HCT116 (cell line): Measurements from ENCODE around the gene FOS. TPM values are rescaled to one million over a fixed set of nuclear protein-coding genes. Genes with fewer than 3 reads are reported as not detected.

Experiments used
- ATAC-seq: fragments of 200-7000 bp; cut with Tn5 transposase; 2 replicates; pipeline ENCODE4 v1.9.1; 2020; ENCODE audit warnings: mild to moderate bottlenecking, moderate library complexity
- BruUV-seq: library from RNA; stranded (reverse); fragments of 400-500 nt; replicated peaks from 2 replicates; lab custom pipeline; 2021; lab: Mats Ljungman, UMichigan
- CTCF ChIA-PET: fragments of 300-600 bp; sonication (Branson Sonifier 250); formaldehyde crosslinking; loops from one replicate; lab custom pipeline; 2021; ENCODE audit warnings: antibody characterized with exemption; lab: Charles Lee
- POLR2A ChIA-PET: fragments of 300-600, 350-600 bp; sonication (Branson Sonifier 250); formaldehyde crosslinking; loops from one replicate; lab custom pipeline; 2021; ENCODE audit warnings: antibody characterized with exemption; lab: Charles Lee
- RAD21 ChIA-PET, 2 experiments: fragments of 300-600 bp; sonication (Branson Sonifier 250); formaldehyde crosslinking; loops; one replicate each; lab custom pipeline; 2023; ENCODE audit warnings: low total read pairs in 2 of 2; ENCODE audit not compliant: uncharacterized antibody in 2 of 2, unreplicated experiment in 2 of 2, low non-redundant PET in 1 of 2; lab: Charles Lee
- DNase-seq: peaks from one replicate; pipeline ENCODE4 v3.0.0-alpha.2; 2010; ENCODE audit warnings: low read depth, low spot score
- H2AFZ ChIP-seq: fragments of 200-600 bp; shearing (Covaris generic), sonication (generic); 2 replicates; pipeline ENCODE4 v1.6.1; 2017; ENCODE audit warnings: low read depth, mixed run types, mixed read lengths, antibody characterized with exemption, low read length; ENCODE audit not compliant: poor library complexity, severe bottlenecking
- H3K27ac ChIP-seq: 2 replicates; pipeline ENCODE4 v1.5.1; 2012; ENCODE audit warnings: low read depth, low read length
- H3K27me3 ChIP-seq: fragments of 200-600 bp; sonication (generic); 2 replicates; pipeline ENCODE4 v1.6.1; 2016; ENCODE audit warnings: mixed run types, low read length, mixed read lengths; ENCODE audit not compliant: insufficient read depth
- H3K36me3 ChIP-seq, 2 experiments: fragments of 200-500 bp in 1 of 2; fragments of 200-600 bp in 1 of 2; sonication (Bioruptor generic) in 1 of 2; sonication (generic) in 1 of 2; 2 replicates each; pipeline versions ENCODE4 v1.5.1 to v1.6.1; 2014 to 2016; ENCODE audit warnings: low read length in 2 of 2, inconsistent platforms in 1 of 2, mixed read lengths in 1 of 2, mixed run types in 1 of 2; ENCODE audit not compliant: insufficient read depth in 2 of 2, control insufficient read depth in 1 of 2
- H3K4me1 ChIP-seq, 2 experiments: fragments of 200-600 bp in 1 of 2; sonication (generic) in 1 of 2; 2 replicates each; pipeline versions ENCODE4 v1.5.1 to v1.6.1; 2012 to 2017; ENCODE audit warnings: low read length in 2 of 2, inconsistent platforms in 1 of 2, mild to moderate bottlenecking in 1 of 2, mixed read lengths in 1 of 2, mixed run types in 1 of 2, moderate library complexity in 1 of 2; ENCODE audit not compliant: insufficient read depth in 2 of 2, control insufficient read depth in 1 of 2
- H3K4me2 ChIP-seq: fragments of 200-600 bp; sonication (generic); 2 replicates; pipeline ENCODE4 v1.6.1; 2017; ENCODE audit warnings: mixed run types, low read length, mixed read lengths
- H3K4me3 ChIP-seq, 2 experiments: fragments of 200-600 bp in 1 of 2; sonication (generic) in 1 of 2; replicated peaks in 1 of 2; 2 replicates each; pipeline ENCODE4 v1.5.1; 2011 to 2016; ENCODE audit warnings: low read length in 2 of 2, control low read depth in 1 of 2, low read depth in 1 of 2, mild to moderate bottlenecking in 1 of 2, mixed read lengths in 1 of 2, mixed run types in 1 of 2
- H3K79me2 ChIP-seq: fragments of 200-600 bp; sonication (generic); 2 replicates; pipeline ENCODE4 v1.6.1; 2017; ENCODE audit warnings: mild to moderate bottlenecking, mixed run types, low read length, moderate library complexity, mixed read lengths; ENCODE audit not compliant: insufficient read depth
- H3K9ac ChIP-seq: fragments of 200-600 bp; sonication (generic); 2 replicates; pipeline ENCODE4 v1.6.1; 2016; ENCODE audit warnings: low read length, mixed read lengths
- H3K9me2 ChIP-seq: fragments of 200-600 bp; sonication (generic), shearing (Covaris generic); 2 replicates; pipeline ENCODE4 v1.6.1; 2017; ENCODE audit warnings: mixed run types, mild to moderate bottlenecking, moderate library complexity; ENCODE audit not compliant: insufficient read depth
- H3K9me3 ChIP-seq, 2 experiments: fragments of 200-500 bp in 1 of 2; fragments of 200-600 bp in 1 of 2; sonication (Bioruptor generic) in 1 of 2; sonication (generic) in 1 of 2; 2 replicates each; pipeline ENCODE4 v1.6.1; 2014 to 2017; ENCODE audit warnings: low read length in 2 of 2, mixed read lengths in 2 of 2, inconsistent platforms in 1 of 2, low read depth in 1 of 2, mild to moderate bottlenecking in 1 of 2, mixed run types in 1 of 2, moderate library complexity in 1 of 2; ENCODE audit not compliant: control insufficient read depth in 1 of 2, insufficient read depth in 1 of 2
- H4K20me1 ChIP-seq: fragments of 200-600 bp; sonication (generic), shearing (Covaris generic); 2 replicates; pipeline ENCODE4 v1.6.1; 2017; ENCODE audit warnings: mixed run types, mild to moderate bottlenecking, moderate library complexity; ENCODE audit not compliant: insufficient read depth
- ATF3 ChIP-seq: IDR thresholded peaks from 2 replicates; pipeline ENCODE4 v1.6.1; 2012
- CBX3 ChIP-seq: IDR thresholded peaks from 2 replicates; pipeline ENCODE4 v1.6.1; 2012; ENCODE audit warnings: low read depth
- CEBPB ChIP-seq: IDR thresholded peaks from 2 replicates; pipeline ENCODE4 v1.6.1; 2012; ENCODE audit warnings: low read depth
- ELF1 ChIP-seq: IDR thresholded peaks from 2 replicates; pipeline ENCODE4 v1.6.1; 2012; ENCODE audit warnings: low read depth, borderline replicate concordance
- MAX ChIP-seq: IDR thresholded peaks from 2 replicates; pipeline ENCODE4 v1.6.1; 2012
- POLR2AphosphoS5 ChIP-seq: IDR thresholded peaks from 2 replicates; pipeline ENCODE4 v1.6.1; 2011; ENCODE audit warnings: mild to moderate bottlenecking, low read depth, low read length, moderate library complexity
- SP1 ChIP-seq: IDR thresholded peaks from 2 replicates; pipeline ENCODE4 v1.6.1; 2012; ENCODE audit warnings: low read depth
- YY1 ChIP-seq: IDR thresholded peaks from 2 replicates; pipeline ENCODE4 v1.6.1; 2011; ENCODE audit warnings: low read length, low read depth, moderate library complexity, mild to moderate bottlenecking; ENCODE audit not compliant: insufficient replicate concordance; ENCODE audit errors: extremely low read depth
- ZFX ChIP-seq: fragments of 450-650 bp; IDR thresholded peaks from 2 replicates; pipeline ENCODE4 v1.6.1; 2017
- intact Hi-C: fragments of 100-400 bp; cut with micrococcal nuclease; formaldehyde crosslinking; loops from 2 replicates; pipeline ENCODE4 v1.10.0; 2022
- total RNA-seq: library from RNA; stranded (reverse); gene quantifications from one replicate; pipeline ENCODE4 v1.2.1, GENCODE V29; 2021; ENCODE audit not compliant: unreplicated experiment

Gene FOS
- total RNA-seq, 1 experiment from 2014 or later = 50.4 TPM

- intact Hi-C loops = loop anchor here (2.0 kb wide), 2 partner anchors 37 to 81 kb away; partner anchors contain the start of gene TMED10
- no peak for TF ChIP-seq CEBPB
- no peak for TF ChIP-seq CBX3
- no peak for TF ChIP-seq ZFX
- no peak for TF ChIP-seq ATF3
- TF ChIP-seq ELF1 = no peak
- no peaks in the 10 kb centered on the region for H3K36me3 ChIP-seq
- BruUV-seq = TSS peak; percentile 90
- no peaks in the 10 kb centered on the region for H3K9me3 ChIP-seq
- H3K27me3 ChIP-seq = no peaks in the 10 kb centered on the region
- ATAC-seq (peak; percentile 57), DNase-seq (no peak)
- RAD21 ChIA-PET = no interaction called here
- no peaks in the 10 kb centered on the region for H3K79me2 ChIP-seq
- H3K4me2 ChIP-seq = peak overlapping the region; percentile 82
- no peak overlapping the region for H2AFZ ChIP-seq
- peak overlapping the region; percentile 37 to 50 for H3K4me3 ChIP-seq
- H3K27ac ChIP-seq = peak overlapping the region; percentile 56
- H3K9me2 ChIP-seq = no peaks in the 10 kb centered on the region
- no peaks in the 10 kb centered on the region for H4K20me1 ChIP-seq
- POLR2A ChIA-PET = interaction anchor here (1.3 to 1.5 kb wide), 2 partner anchors 19 to 20 kb away, joined by 5 to 6 read pairs; partner anchors contain the start of gene FOS
- peaks cover 17 to 40% of the 10 kb centered on the region in 2 experiments for H3K4me1 ChIP-seq
- peak overlapping the region; percentile 68 for H3K9ac ChIP-seq
- CTCF ChIA-PET = interaction anchor here (1.9 kb wide), 1 partner anchor 37 kb away, joined by 10 read pairs; no protein-coding TSS in a partner anchor
Observed at GRCh38 chr14:75258079-75258802, 20.4 kb upstream of the FOS start.

- Histone ChIP-seq H3K9ac (peak overlapping the region; percentile 68), H4K20me1 (no peaks in the 10 kb centered on the region), H3K27me3 (no peaks in the 10 kb centered on the region), H2AFZ (peak overlapping the region; percentile 79), H3K9me3 (no peaks in the 10 kb centered on the region), H3K4me2 (peak overlapping the region; percentile 82), H3K9me2 (no peaks in the 10 kb centered on the region), H3K4me3 (peak overlapping the region; percentile 37 to 50), H3K27ac (peak overlapping the region; percentile 56), H3K4me1 (peaks cover 17 to 40% of the 10 kb centered on the region in 2 experiments), H3K36me3 (no peaks in the 10 kb centered on the region), H3K79me2 (no peaks in the 10 kb centered on the region)
- BruUV-seq = no TSS peak
- DNase-seq = peak; percentile 99
- RAD21 ChIA-PET = interaction anchor here in 1 of 2 experiments (1.5 kb wide), 1 partner anchor 36 kb away, joined by 4 read pairs; no protein-coding TSS in a partner anchor
- TF ChIP-seq POLR2AphosphoS5 = no peak
- TF ChIP-seq SP1 = peak; percentile 69
- TF ChIP-seq YY1 = peak; percentile 20
- peak; percentile 95 for TF ChIP-seq MAX
- TF ChIP-seq CBX3 = no peak; the same call in 1 of the 2 replicates
- peak; percentile 96 for ATAC-seq
- CTCF ChIA-PET = interaction anchor here (0.5 to 1.9 kb wide), 2 partner anchors 37 to 314 kb away, joined by 3 to 10 read pairs; no protein-coding TSS in a partner anchor
- intact Hi-C loops = loop anchor here (1.0 to 2.0 kb wide), 3 partner anchors 19 to 82 kb away; partner anchors contain the start of genes FOS and TMED10
- POLR2A ChIA-PET = interaction anchor here (1.3 to 1.5 kb wide), 2 partner anchors 18 to 20 kb away, joined by 5 to 6 read pairs; partner anchors contain the start of gene FOS
Observed at GRCh38 chr14:75258803-75259509, 19.7 kb upstream of the FOS start.
